ENCODE measurements around the gene SLC49A3.

- TF ChIP-seq CTCF (IDR thresholded peaks at IDR 0.05; ENCODE audit: borderline replicate concordance, extremely low read depth, low read length, poor library complexity, severe bottlenecking) (no peak), EZH2 (IDR thresholded peaks at IDR 0.05; ENCODE audit: borderline replicate concordance, low read depth, low read length, severe bottlenecking) (no peak)
Observed at GRCh38 chr4:733631-733980, 44.7 kb upstream of the SLC49A3 start.
